HepG2 (cell line): Measurements from ENCODE around the gene RPL32. TPM values are rescaled to one million over a fixed set of nuclear protein-coding genes. Genes with fewer than 3 reads are reported as not detected.

Experiments
- ARNTL ChIP-seq: sonication (generic); formaldehyde crosslinking; IDR thresholded peaks from 2 replicates; pipeline ENCODE4 v1.4.0; 2020; ENCODE audit warnings: mild to moderate bottlenecking, missing genetic modification reagents
- ERF ChIP-seq: IDR thresholded peaks from 2 replicates; pipeline ENCODE4 v1.6.1; 2018; ENCODE audit warnings: missing biosample characterization, missing genetic modification reagents
- GABPB1 ChIP-seq: IDR thresholded peaks from 2 replicates; pipeline ENCODE4 v1.6.1; 2016; ENCODE audit warnings: mild to moderate bottlenecking, missing genetic modification reagents, moderate library complexity, missing compliant biosample characterization
- GATAD2A ChIP-seq: IDR thresholded peaks from 2 replicates; pipeline ENCODE4 v1.6.1; 2016
- HDAC1 ChIP-seq: sonication (generic); formaldehyde crosslinking; IDR thresholded peaks from 2 replicates; pipeline ENCODE4 v1.5.1; 2020; ENCODE audit warnings: mild to moderate bottlenecking, missing genetic modification reagents
- HOXA3 ChIP-seq: sonication (generic); formaldehyde crosslinking; IDR thresholded peaks from 2 replicates; pipeline ENCODE4 v1.5.0; 2020; ENCODE audit warnings: missing genetic modification reagents
- KDM2A ChIP-seq: sonication (generic); formaldehyde crosslinking; IDR thresholded peaks from 2 replicates; pipeline ENCODE4 v1.4.0; 2020; ENCODE audit warnings: low read depth, missing genetic modification reagents, borderline replicate concordance
- MAFF ChIP-seq: IDR thresholded peaks from 2 replicates; pipeline ENCODE4 v1.6.1; 2011; ENCODE audit warnings: low read depth, low read length, improper control_type of control experiment
- MAFK ChIP-seq, 2 experiments: IDR thresholded peaks in 1 of 2; conservative IDR thresholded peaks in 1 of 2; 2 replicates each; pipeline ENCODE4 v1.6.1; 2011; ENCODE audit warnings: improper control_type of control experiment in 2 of 2, low read length in 2 of 2
- MAZ ChIP-seq, 2 experiments: sonication (generic) in 1 of 2; formaldehyde crosslinking in 1 of 2; IDR thresholded peaks; 2 replicates each; pipeline versions ENCODE4 v1.5.0 to v1.6.1; 2012 to 2020; ENCODE audit warnings: low read depth in 2 of 2, mild to moderate bottlenecking in 2 of 2, borderline replicate concordance in 1 of 2, improper control_type of control experiment in 1 of 2, low read length in 1 of 2, missing genetic modification reagents in 1 of 2, moderate library complexity in 1 of 2
- MXD4 ChIP-seq: IDR thresholded peaks from 2 replicates; pipeline ENCODE4 v1.6.1; 2016; ENCODE audit warnings: mild to moderate bottlenecking, missing biosample characterization, missing genetic modification reagents
- NR2F6 ChIP-seq, 2 experiments: IDR thresholded peaks; 2 replicates each; pipeline ENCODE4 v1.6.1; 2016; ENCODE audit warnings: antibody characterized with exemption in 1 of 2, mild to moderate bottlenecking in 1 of 2
- PHF5A ChIP-seq: IDR thresholded peaks from one replicate; pipeline ENCODE4 v1.6.1; 2018; ENCODE audit warnings: low read depth, missing genetic modification reagents; ENCODE audit not compliant: unreplicated experiment
- SMC3 ChIP-seq: IDR thresholded peaks from 2 replicates; pipeline ENCODE4 v1.6.1; 2011; ENCODE audit warnings: low read length, improper control_type of control experiment
- SP4 ChIP-seq: sonication (generic); formaldehyde crosslinking; IDR thresholded peaks from 2 replicates; pipeline ENCODE4 v1.8.1; 2023; ENCODE audit warnings: mild to moderate bottlenecking, missing genetic modification reagents
- THAP11 ChIP-seq: IDR thresholded peaks from 2 replicates; pipeline ENCODE4 v1.6.1; 2016; ENCODE audit warnings: missing biosample characterization, missing genetic modification reagents
- XRCC5 ChIP-seq: fragments of 200-400 bp; formaldehyde crosslinking; optimal IDR thresholded peaks from 2 replicates; pipeline ENCODE3; 2017; ENCODE audit warnings: mild to moderate bottlenecking, low read length
- YEATS2 ChIP-seq: sonication (generic); formaldehyde crosslinking; IDR thresholded peaks from 2 replicates; pipeline ENCODE4 v1.4.0; 2020; ENCODE audit warnings: missing genetic modification reagents, borderline replicate concordance
- ZFX ChIP-seq: sonication (generic); formaldehyde crosslinking; IDR thresholded peaks from 2 replicates; pipeline ENCODE4 v1.4.0; 2020; ENCODE audit warnings: mild to moderate bottlenecking, low read depth, missing genetic modification reagents, moderate library complexity
- ZNF660 ChIP-seq: sonication (generic); formaldehyde crosslinking; IDR thresholded peaks from 2 replicates; pipeline ENCODE4 v1.5.1; 2020; ENCODE audit warnings: mild to moderate bottlenecking, low read depth, missing genetic modification reagents, borderline replicate concordance
- polyA plus RNA-seq, 8 experiments: library from polyadenylated mRNA; depleted of rRNA in 3 of 8; stranded (reverse) in 7 of 8; unstranded in 1 of 8; fragments of >200 nt; fragmentation: Illumina TruSeq in 4 of 8; extraction: Trizol in 4 of 8; gene quantifications; 2 replicates each; pipeline versions ENCODE4 v1.2.1 to v1.2.3, GENCODE V29; 2011 to 2016; ENCODE audit warnings: low read depth in 4 of 8, missing spikeins in 1 of 8, mixed read lengths in 1 of 8; ENCODE audit not compliant: insufficient read depth in 1 of 8
- total RNA-seq, 5 experiments: library from RNA; depleted of rRNA; stranded (reverse); fragments of >200 nt; fragmentation: Illumina TruSeq; extraction: Trizol; gene quantifications; 2 replicates each; pipeline ENCODE4 v1.2.3, GENCODE V29; 2016; ENCODE audit warnings: low read depth in 1 of 5
- TF ChIP-seq, protein P1 (sequence below): IDR thresholded peaks from 2 replicates; pipeline ENCODE4 v1.6.1; 2018; ENCODE audit warnings: missing genetic modification reagents, mild to moderate bottlenecking, missing compliant biosample characterization
- TF ChIP-seq, protein P2 (sequence below): sonication (generic); formaldehyde crosslinking; IDR thresholded peaks from 2 replicates; pipeline ENCODE4 v1.5.0; 2020; ENCODE audit warnings: mild to moderate bottlenecking, missing genetic modification reagents, moderate library complexity
- TF ChIP-seq, protein P3 (sequence below): IDR thresholded peaks from 2 replicates; pipeline ENCODE4 v1.6.1; 2016; ENCODE audit warnings: missing compliant biosample characterization, missing genetic modification reagents, borderline replicate concordance

Gene RPL32
- total and polyA plus RNA-seq, 2 of the 13 experiments (the other 11 are each of a cell fraction or from before 2014, with no cell fraction given): 1,781 to 2,401 TPM

DNA sequence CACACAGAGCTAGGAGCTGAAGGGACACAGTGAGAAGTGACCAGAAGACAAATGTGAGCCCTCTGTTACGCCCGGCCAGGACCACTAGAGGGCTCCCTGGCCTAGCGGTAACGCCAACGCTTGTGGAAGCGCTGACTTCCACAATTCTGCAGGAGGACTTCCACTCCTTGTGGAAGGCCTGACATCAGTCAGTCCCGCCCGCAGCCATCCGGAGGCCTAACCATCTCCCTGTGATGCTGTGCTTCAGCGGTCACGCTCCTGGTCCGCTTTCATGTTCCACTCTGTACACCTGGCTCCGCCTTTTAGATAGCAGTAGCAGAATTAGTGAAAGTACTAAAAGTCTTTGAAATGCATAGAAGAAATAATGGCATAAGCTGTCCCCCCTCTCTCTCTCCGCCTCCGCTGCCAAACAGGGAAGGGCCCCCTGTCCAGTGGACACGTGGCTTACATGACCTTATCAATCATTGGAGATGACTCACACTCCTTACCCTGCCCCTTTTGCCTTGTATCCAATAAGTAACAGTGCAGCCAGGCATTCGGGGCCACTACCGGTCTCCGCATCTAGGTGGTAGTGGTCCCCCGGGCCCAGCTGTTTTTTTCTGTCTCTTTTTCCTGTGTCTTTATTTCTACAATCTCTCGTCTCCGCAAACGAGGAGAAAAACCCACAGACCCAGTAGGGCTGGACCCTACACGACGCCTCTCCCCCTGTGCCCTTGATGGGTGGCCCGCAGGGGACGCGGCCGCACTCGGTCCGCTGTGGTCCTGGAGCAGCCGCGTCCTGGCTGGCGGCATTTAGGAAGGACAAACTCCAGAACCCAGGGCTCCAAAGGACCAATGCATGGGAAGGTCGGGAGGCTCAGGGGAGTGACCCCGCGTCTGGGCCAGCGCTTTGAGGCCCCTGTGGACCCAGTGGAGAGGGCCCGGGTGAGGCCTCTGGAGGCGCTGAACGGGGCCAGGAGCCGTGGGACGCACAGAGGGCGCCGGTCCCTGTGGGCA lies 27.0 kb upstream of the RPL32 start (continued):
- TF ChIP-seq PHF5A (no peak), ZNF660 (CRISPR knock-in tag) (no peak), KDM2A (CRISPR knock-in tag) (peak; percentile 79), HOXA3 (CRISPR knock-in tag) (peak; percentile 34; the same call in 1 of the 2 replicates), ZFX (CRISPR knock-in tag) (peak; percentile 60; the same call in 1 of the 2 replicates), GABPB1 (CRISPR knock-in tag) (peak; percentile 22; the same call in 1 of the 2 replicates), ERF (CRISPR knock-in tag) (no peak), SP4 (CRISPR knock-in tag) (0 out of 2 replicates have a peak, but pooled peaks have one; percentile 25), THAP11 (CRISPR knock-in tag) (no peak; the same call in 1 of the 2 replicates), SMC3 (peak; percentile 83), MAFK (conservative IDR thresholded peaks at IDR 0.05 in 1 of 2, IDR thresholded peaks at IDR 0.05 in 1 of 2; ENCODE audit: low read length in 2 of 2) (peak; percentile 13 to 30; a peak in 1 of 4 replicates), GATAD2A (CRISPR knock-in tag) (0 out of 2 replicates have a peak, but pooled peaks have one; percentile 30), ARNTL (CRISPR knock-in tag) (0 out of 2 replicates have a peak, but pooled peaks have one; percentile 23), MAFF (peak; percentile 53; the same call in 1 of the 2 replicates), MXD4 (CRISPR knock-in tag) (peak; percentile 57; the same call in 1 of the 2 replicates), YEATS2 (CRISPR knock-in tag) (peak; percentile 57; the same call in 1 of the 2 replicates), NR2F6 (IDR thresholded peaks at IDR 0.05) (no peak), NR2F6 (CRISPR knock-in tag; IDR thresholded peaks at IDR 0.05) (0 out of 2 replicates have a peak, but pooled peaks have one; percentile 9), HDAC1 (peak; percentile 36), MAZ (IDR thresholded peaks at IDR 0.05; ENCODE audit: borderline replicate concordance, low read depth, low read length) (no peak), MAZ (CRISPR knock-in tag; IDR thresholded peaks at IDR 0.05; ENCODE audit: low read depth) (0 out of 2 replicates have a peak, but pooled peaks have one; percentile 33), XRCC5 (peak; percentile 61)
- TF ChIP-seq, protein P1, sequence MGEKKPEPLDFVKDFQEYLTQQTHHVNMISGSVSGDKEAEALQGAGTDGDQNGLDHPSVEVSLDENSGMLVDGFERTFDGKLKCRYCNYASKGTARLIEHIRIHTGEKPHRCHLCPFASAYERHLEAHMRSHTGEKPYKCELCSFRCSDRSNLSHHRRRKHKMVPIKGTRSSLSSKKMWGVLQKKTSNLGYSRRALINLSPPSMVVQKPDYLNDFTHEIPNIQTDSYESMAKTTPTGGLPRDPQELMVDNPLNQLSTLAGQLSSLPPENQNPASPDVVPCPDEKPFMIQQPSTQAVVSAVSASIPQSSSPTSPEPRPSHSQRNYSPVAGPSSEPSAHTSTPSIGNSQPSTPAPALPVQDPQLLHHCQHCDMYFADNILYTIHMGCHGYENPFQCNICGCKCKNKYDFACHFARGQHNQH: 0 out of 2 replicates have a peak, but pooled peaks have one; percentile 25
- TF ChIP-seq, protein P2, sequence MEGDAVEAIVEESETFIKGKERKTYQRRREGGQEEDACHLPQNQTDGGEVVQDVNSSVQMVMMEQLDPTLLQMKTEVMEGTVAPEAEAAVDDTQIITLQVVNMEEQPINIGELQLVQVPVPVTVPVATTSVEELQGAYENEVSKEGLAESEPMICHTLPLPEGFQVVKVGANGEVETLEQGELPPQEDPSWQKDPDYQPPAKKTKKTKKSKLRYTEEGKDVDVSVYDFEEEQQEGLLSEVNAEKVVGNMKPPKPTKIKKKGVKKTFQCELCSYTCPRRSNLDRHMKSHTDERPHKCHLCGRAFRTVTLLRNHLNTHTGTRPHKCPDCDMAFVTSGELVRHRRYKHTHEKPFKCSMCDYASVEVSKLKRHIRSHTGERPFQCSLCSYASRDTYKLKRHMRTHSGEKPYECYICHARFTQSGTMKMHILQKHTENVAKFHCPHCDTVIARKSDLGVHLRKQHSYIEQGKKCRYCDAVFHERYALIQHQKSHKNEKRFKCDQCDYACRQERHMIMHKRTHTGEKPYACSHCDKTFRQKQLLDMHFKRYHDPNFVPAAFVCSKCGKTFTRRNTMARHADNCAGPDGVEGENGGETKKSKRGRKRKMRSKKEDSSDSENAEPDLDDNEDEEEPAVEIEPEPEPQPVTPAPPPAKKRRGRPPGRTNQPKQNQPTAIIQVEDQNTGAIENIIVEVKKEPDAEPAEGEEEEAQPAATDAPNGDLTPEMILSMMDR (CRISPR knock-in tag): peak; percentile 95
- TF ChIP-seq, protein P3, sequence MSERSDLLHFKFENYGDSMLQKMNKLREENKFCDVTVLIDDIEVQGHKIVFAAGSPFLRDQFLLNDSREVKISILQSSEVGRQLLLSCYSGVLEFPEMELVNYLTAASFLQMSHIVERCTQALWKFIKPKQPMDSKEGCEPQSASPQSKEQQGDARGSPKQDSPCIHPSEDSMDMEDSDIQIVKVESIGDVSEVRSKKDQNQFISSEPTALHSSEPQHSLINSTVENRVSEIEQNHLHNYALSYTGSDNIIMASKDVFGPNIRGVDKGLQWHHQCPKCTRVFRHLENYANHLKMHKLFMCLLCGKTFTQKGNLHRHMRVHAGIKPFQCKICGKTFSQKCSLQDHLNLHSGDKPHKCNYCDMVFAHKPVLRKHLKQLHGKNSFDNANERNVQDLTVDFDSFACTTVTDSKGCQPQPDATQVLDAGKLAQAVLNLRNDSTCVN (CRISPR knock-in tag): peak; percentile 30; the same call in 1 of the 2 replicates
